GM12878 (cell line): Measurements from ENCODE around the gene DTD1. TPM values are rescaled to one million over a fixed set of nuclear protein-coding genes. Genes with fewer than 3 reads are reported as not detected.

ENCODE experiments used
- ATAC-seq: fragments of 200-7000 bp; cut with Tn5 transposase; 3 replicates; pipeline ENCODE4 v1.9.1; 2020; ENCODE audit warnings: mild to moderate bottlenecking, moderate library complexity
- BruUV-seq: library from RNA; stranded (reverse); fragments of 400-500 nt; replicated peaks from 2 replicates; lab custom pipeline; 2021; lab: Mats Ljungman, UMichigan
- CTCF ChIA-PET: fragments of 300-600 bp; sonication (Branson Sonifier 250); formaldehyde crosslinking; extraction: SDS; loops from one replicate; lab custom pipeline; 2021; ENCODE audit warnings: inconsistent platforms; lab: Yijun Ruan, JAX
- POLR2A ChIA-PET: fragments of 350-600 bp; formaldehyde crosslinking; extraction: SDS; loops from one replicate; lab custom pipeline; 2021; ENCODE audit warnings: inconsistent platforms; lab: Charles Lee
- RAD21 ChIA-PET: fragments of 300-600 bp; sonication (Branson Sonifier 250); formaldehyde crosslinking; loops from one replicate; lab custom pipeline; 2023; ENCODE audit warnings: antibody characterized with exemption; ENCODE audit not compliant: unreplicated experiment; lab: Charles Lee
- SMC1A ChIA-PET: fragments of 300-600 bp; sonication (Branson Sonifier 250); formaldehyde crosslinking; loops from one replicate; lab custom pipeline; 2023; ENCODE audit not compliant: unreplicated experiment, uncharacterized antibody; lab: Charles Lee
- DNase-seq: peaks from one replicate; pipeline ENCODE4 v3.0.0-alpha.2; 2011; ENCODE audit warnings: low read depth, low spot score
- FAIRE-seq: peaks from 3 replicates; lab custom pipeline; 2011; peaks lifted over from hg19 to GRCh38; lab: Jason Lieb, UNC
- H2AFZ ChIP-seq: 2 replicates; pipeline ENCODE4 v1.6.0; 2011; ENCODE audit warnings: low read depth, low read length, control low read depth; ENCODE audit not compliant: control insufficient read depth
- H3K27ac ChIP-seq: 2 replicates; pipeline ENCODE4 v1.5.1; 2011; ENCODE audit warnings: control low read depth; ENCODE audit not compliant: control insufficient read depth, insufficient read depth
- H3K27me3 ChIP-seq, 2 experiments: replicated peaks in 1 of 2; 2 replicates each; pipeline versions ENCODE4 v1.6.0 to v1.6.1; 2011; ENCODE audit warnings: low read length in 1 of 2; ENCODE audit not compliant: control insufficient read depth in 2 of 2, insufficient read depth in 2 of 2
- H3K36me3 ChIP-seq, 2 experiments: 2 replicates each; pipeline ENCODE4 v1.5.1; 2011; ENCODE audit warnings: low read length in 1 of 2; ENCODE audit not compliant: control insufficient read depth in 2 of 2, insufficient read depth in 2 of 2
- H3K4me1 ChIP-seq: 2 replicates; pipeline ENCODE4 v1.6.1; 2011; ENCODE audit warnings: mild to moderate bottlenecking, low read length, moderate library complexity, mixed read lengths; ENCODE audit not compliant: control insufficient read depth, insufficient read depth
- H3K4me2 ChIP-seq: 2 replicates; pipeline ENCODE4 v1.6.0; 2011; ENCODE audit warnings: control low read depth; ENCODE audit not compliant: control insufficient read depth, insufficient read depth
- H3K4me3 ChIP-seq: fragments of 200-600 bp; sonication (generic); 2 replicates; pipeline ENCODE4 v1.5.1; 2016
- H3K79me2 ChIP-seq: 2 replicates; pipeline ENCODE4 v1.6.0; 2011; ENCODE audit warnings: low read length; ENCODE audit not compliant: control insufficient read depth, insufficient read depth
- H3K9ac ChIP-seq: 2 replicates; pipeline ENCODE4 v1.8.0; 2011; ENCODE audit warnings: low read length, control low read depth, mixed read lengths; ENCODE audit not compliant: control insufficient read depth, insufficient read depth
- H3K9me3 ChIP-seq: replicated peaks from 3 replicates; pipeline ENCODE4 v1.5.1; 2011; ENCODE audit warnings: mild to moderate bottlenecking, low read length; ENCODE audit not compliant: control insufficient read depth, insufficient read depth
- H4K20me1 ChIP-seq: 2 replicates; pipeline ENCODE4 v1.6.0; 2011; ENCODE audit not compliant: control insufficient read depth, insufficient read depth
- CEBPB ChIP-seq, 2 experiments: fragments of 150-350 bp in 1 of 2; IDR thresholded peaks; 2 replicates each; pipeline ENCODE4 v1.6.1; 2012 to 2014; ENCODE audit warnings: low read depth in 2 of 2, low read length in 2 of 2, borderline replicate concordance in 1 of 2, inconsistent platforms in 1 of 2
- CHD2 ChIP-seq: IDR thresholded peaks from 2 replicates; pipeline ENCODE4 v1.6.1; 2011; ENCODE audit warnings: low read depth, low read length, improper control_type of control experiment, borderline replicate concordance
- EED ChIP-seq: sonication (generic); IDR thresholded peaks from 2 replicates; pipeline ENCODE4 v1.6.1; 2016; ENCODE audit warnings: antibody characterized with exemption, low read depth
- EP300 ChIP-seq, 2 experiments: fragments of 150-350 bp in 1 of 2; IDR thresholded peaks; 2 replicates each; pipeline ENCODE4 v1.6.1; 2011 to 2012; ENCODE audit warnings: low read depth in 2 of 2, low read length in 2 of 2, borderline replicate concordance in 1 of 2, improper control_type of control experiment in 1 of 2, inconsistent platforms in 1 of 2; ENCODE audit not compliant: control insufficient read depth in 1 of 2
- ESRRA ChIP-seq: IDR thresholded peaks from 2 replicates; pipeline ENCODE4 v1.6.1; 2012; ENCODE audit warnings: mild to moderate bottlenecking, low read length, improper control_type of control experiment
- FOS ChIP-seq: IDR thresholded peaks from 3 replicates; pipeline ENCODE4 v1.6.1; 2011; ENCODE audit warnings: borderline replicate concordance; ENCODE audit not compliant: insufficient read length; ENCODE audit errors: extremely low read depth
- HDAC2 ChIP-seq: fragments of 200-600 bp; sonication (generic); IDR thresholded peaks from 2 replicates; pipeline ENCODE4 v1.6.1; 2017
- MEF2A ChIP-seq: IDR thresholded peaks from 2 replicates; pipeline ENCODE4 v1.6.1; 2011; ENCODE audit warnings: low read depth, mild to moderate bottlenecking, low read length, moderate library complexity; ENCODE audit not compliant: insufficient read depth
- MTA3 ChIP-seq: IDR thresholded peaks from 2 replicates; pipeline ENCODE4 v1.6.1; 2012; ENCODE audit warnings: low read length, inconsistent platforms, borderline replicate concordance
- RBBP5 ChIP-seq: fragments of 200-600 bp; sonication (generic); conservative IDR thresholded peaks from 2 replicates; pipeline ENCODE4 v1.6.1; 2016
- RELA ChIP-seq: fragments of 450-650 bp; IDR thresholded peaks from 2 replicates; pipeline ENCODE4 v1.8.0; 2014; ENCODE audit warnings: borderline replicate concordance; ENCODE audit not compliant: partially characterized antibody
- RUNX3 ChIP-seq: IDR thresholded peaks from 2 replicates; pipeline ENCODE4 v1.6.1; 2012; ENCODE audit warnings: low read length, inconsistent platforms
- TCF7 ChIP-seq: IDR thresholded peaks from 2 replicates; pipeline ENCODE4 v1.6.1; 2014; ENCODE audit warnings: antibody characterized with exemption, borderline replicate concordance
- ZBTB33 ChIP-seq: fragments of 450-650 bp; IDR thresholded peaks from 2 replicates; pipeline ENCODE4 v1.6.1; 2017; ENCODE audit warnings: mild to moderate bottlenecking
- ZSCAN29 ChIP-seq: fragments of 450-650 bp; IDR thresholded peaks from 2 replicates; pipeline ENCODE4 v1.6.1; 2017; ENCODE audit warnings: mild to moderate bottlenecking, moderate library complexity
- WGBS: methylation state at CpG from one replicate; pipeline ENCODE4 v1.1.6; 2016; ENCODE audit warnings: low lambda C conversion rate; ENCODE audit not compliant: insufficient replicate concordance, insufficient coverage; ENCODE audit errors: missing lambda C conversion rate; 5-methylcytosine and 5-hydroxymethylcytosine counted together
- in situ Hi-C: fragments of 300-500 bp; cut with MboI; formaldehyde crosslinking; loops from 9 replicates; pipeline ENCODE4 v1.14.3; 2018; ENCODE audit warnings: mixed read lengths
- intact Hi-C: fragments of 100-400 bp; cut with micrococcal nuclease; formaldehyde crosslinking; loops from one replicate; pipeline ENCODE4 v1.14.2; 2022; ENCODE audit not compliant: unreplicated experiment
- polyA plus RNA-seq, 11 experiments: library from polyadenylated mRNA; depleted of rRNA in 4 of 11; unstranded in 6 of 11; stranded (reverse) in 5 of 11; fragments of >200 nt; fragmentation: Nextera tagmentation in 4 of 11; fragmentation: Illumina TruSeq in 1 of 11; extraction: Ambion mirVana in 4 of 11; extraction: Trizol in 1 of 11; gene quantifications; 1 replicate in 1 of 11; 2 replicates in 10 of 11; pipeline versions ENCODE4 v1.2.1 to v1.2.3, GENCODE V29; 2011 to 2016; ENCODE audit warnings: inconsistent platforms in 2 of 11, missing spikeins in 2 of 11, low read depth in 1 of 11
- total RNA-seq, 4 experiments: library from RNA; depleted of rRNA in 3 of 4; stranded (reverse); fragments of >200 nt in 3 of 4; fragmentation: Illumina TruSeq in 1 of 4; extraction: Trizol in 1 of 4; gene quantifications; 2 replicates each; pipeline versions ENCODE4 v1.2.1 to v1.2.3, GENCODE V29; 2013 to 2021
- TF ChIP-seq, protein P1 (sequence below): IDR thresholded peaks from 2 replicates; pipeline ENCODE4 v1.6.1; 2012; ENCODE audit warnings: low read length, inconsistent platforms
- TF ChIP-seq, protein P2 (sequence below): fragments of 150-350 bp; IDR thresholded peaks from 2 replicates; pipeline ENCODE4 v1.6.1; 2016; ENCODE audit warnings: low read depth, low read length

Gene DTD1
- total and polyA plus RNA-seq, 10 of the 15 experiments (the other 5 are each of a cell fraction or from before 2014, with no cell fraction given), result 24.3 to 99.8 (median 63.3) TPM

GRCh38 chr20:18676396-18676795 is 88.5 kb downstream of the DTD1 start:
- Histone ChIP-seq H3K9ac (no peak overlapping the region), H3K79me2 (no peaks in the 10 kb centered on the region), H3K4me1 (peaks cover 5% of the 10 kb centered on the region), H3K27me3 (no peaks in the 10 kb centered on the region), H2AFZ (no peak overlapping the region), H3K27ac (no peak overlapping the region), H3K36me3 (no peaks in the 10 kb centered on the region), H3K4me3 (no peak overlapping the region), H3K9me3 (no peaks in the 10 kb centered on the region), H3K4me2 (no peak overlapping the region), H4K20me1 (no peaks in the 10 kb centered on the region)
- no peak for DNase-seq
- FAIRE-seq, result no peak
- ChIA-PET RAD21 (no interaction called here), SMC1A (interaction anchor here (1.4 kb wide), 1 partner anchor 42 kb away, joined by 3 read pairs; no protein-coding TSS in a partner anchor), POLR2A (interaction anchor here (0.6 kb wide), 1 partner anchor 28 kb away, joined by 3 read pairs; no protein-coding TSS in a partner anchor), CTCF (no interaction called here)
- intact Hi-C loops, result no loop called here
- no TSS peak for BruUV-seq
- TF ChIP-seq RUNX3 (no peak), ZSCAN29 (no peak), FOS (no peak), ZBTB33 (no peak), MTA3 (no peak), RELA (no peak), MEF2A (no peak), ESRRA (no peak), HDAC2 (no peak), EED (no peak), CHD2 (no peak), CEBPB (IDR thresholded peaks at IDR 0.05; ENCODE audit: borderline replicate concordance in 1 of 2, low read depth in 2 of 2, low read length in 2 of 2) (no peak), EP300 (IDR thresholded peaks at IDR 0.05; ENCODE audit: borderline replicate concordance in 1 of 2, control insufficient read depth in 1 of 2, low read depth in 2 of 2, low read length in 2 of 2) (no peak), TCF7 (no peak), RBBP5 (no peak)
- TF ChIP-seq, protein P1, sequence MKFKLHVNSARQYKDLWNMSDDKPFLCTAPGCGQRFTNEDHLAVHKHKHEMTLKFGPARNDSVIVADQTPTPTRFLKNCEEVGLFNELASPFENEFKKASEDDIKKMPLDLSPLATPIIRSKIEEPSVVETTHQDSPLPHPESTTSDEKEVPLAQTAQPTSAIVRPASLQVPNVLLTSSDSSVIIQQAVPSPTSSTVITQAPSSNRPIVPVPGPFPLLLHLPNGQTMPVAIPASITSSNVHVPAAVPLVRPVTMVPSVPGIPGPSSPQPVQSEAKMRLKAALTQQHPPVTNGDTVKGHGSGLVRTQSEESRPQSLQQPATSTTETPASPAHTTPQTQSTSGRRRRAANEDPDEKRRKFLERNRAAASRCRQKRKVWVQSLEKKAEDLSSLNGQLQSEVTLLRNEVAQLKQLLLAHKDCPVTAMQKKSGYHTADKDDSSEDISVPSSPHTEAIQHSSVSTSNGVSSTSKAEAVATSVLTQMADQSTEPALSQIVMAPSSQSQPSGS, result no peak
- TF ChIP-seq, protein P2, sequence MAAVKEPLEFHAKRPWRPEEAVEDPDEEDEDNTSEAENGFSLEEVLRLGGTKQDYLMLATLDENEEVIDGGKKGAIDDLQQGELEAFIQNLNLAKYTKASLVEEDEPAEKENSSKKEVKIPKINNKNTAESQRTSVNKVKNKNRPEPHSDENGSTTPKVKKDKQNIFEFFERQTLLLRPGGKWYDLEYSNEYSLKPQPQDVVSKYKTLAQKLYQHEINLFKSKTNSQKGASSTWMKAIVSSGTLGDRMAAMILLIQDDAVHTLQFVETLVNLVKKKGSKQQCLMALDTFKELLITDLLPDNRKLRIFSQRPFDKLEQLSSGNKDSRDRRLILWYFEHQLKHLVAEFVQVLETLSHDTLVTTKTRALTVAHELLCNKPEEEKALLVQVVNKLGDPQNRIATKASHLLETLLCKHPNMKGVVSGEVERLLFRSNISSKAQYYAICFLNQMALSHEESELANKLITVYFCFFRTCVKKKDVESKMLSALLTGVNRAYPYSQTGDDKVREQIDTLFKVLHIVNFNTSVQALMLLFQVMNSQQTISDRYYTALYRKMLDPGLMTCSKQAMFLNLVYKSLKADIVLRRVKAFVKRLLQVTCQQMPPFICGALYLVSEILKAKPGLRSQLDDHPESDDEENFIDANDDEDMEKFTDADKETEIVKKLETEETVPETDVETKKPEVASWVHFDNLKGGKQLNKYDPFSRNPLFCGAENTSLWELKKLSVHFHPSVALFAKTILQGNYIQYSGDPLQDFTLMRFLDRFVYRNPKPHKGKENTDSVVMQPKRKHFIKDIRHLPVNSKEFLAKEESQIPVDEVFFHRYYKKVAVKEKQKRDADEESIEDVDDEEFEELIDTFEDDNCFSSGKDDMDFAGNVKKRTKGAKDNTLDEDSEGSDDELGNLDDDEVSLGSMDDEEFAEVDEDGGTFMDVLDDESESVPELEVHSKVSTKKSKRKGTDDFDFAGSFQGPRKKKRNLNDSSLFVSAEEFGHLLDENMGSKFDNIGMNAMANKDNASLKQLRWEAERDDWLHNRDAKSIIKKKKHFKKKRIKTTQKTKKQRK, result no peak
- in situ Hi-C loops, result no loop called here
- no peak for ATAC-seq
- WGBS, result 77% methylated on average over 7 of the region's 7 CpGs
